GM12801 (cell line): ENCODE measurements around the gene DSP.

Experiments
- CTCF ChIP-seq: IDR thresholded peaks from one replicate; pipeline ENCODE4 v1.5.1; 2011; ENCODE audit warnings: control low read depth; ENCODE audit not compliant: insufficient read length; ENCODE audit errors: extremely low read depth

The DSP gene

GRCh38 chr6:7504041-7504440 lies 37.4 kb upstream of the DSP start:
- TF ChIP-seq CTCF = no peak

GRCh38 chr6:7505189-7505699 lies 36.2 kb upstream of the DSP start:
- TF ChIP-seq CTCF = no peak

- no peak for TF ChIP-seq CTCF
Observed at GRCh38 chr6:7507600-7507999, 33.9 kb upstream of the DSP start.

GRCh38 chr6:7512320-7512719 lies 29.2 kb upstream of the DSP start:
- TF ChIP-seq CTCF = no peak

GRCh38 chr6:7513529-7513928 lies 27.9 kb upstream of the DSP start:
- no peak for TF ChIP-seq CTCF

- no peak for TF ChIP-seq CTCF
Observed at GRCh38 chr6:7515363-7515762, 26.1 kb upstream of the DSP start.

GRCh38 chr6:7518877-7519276 lies 22.6 kb upstream of the DSP start:
- TF ChIP-seq CTCF = no peak

GRCh38 chr6:7522873-7523272 lies 18.6 kb upstream of the DSP start:
- no peak for TF ChIP-seq CTCF
